Activated CD8-positive, alpha-beta memory T cell treated with anti-CD3 and anti-CD28 coated beads, Interleukin-2, amount 50 U/mL, for 24 hours (primary cell): ENCODE measurements around the gene FGD1.
A peak's percentile ranks its signal among the peaks of the same experiment; 100 is the strongest.

Experiments used
- DNase-seq: peaks from one replicate; pipeline ENCODE4 v3.0.0-alpha.2; 2020; ENCODE audit errors: extremely low read depth

FGD1 gene

DNA sequence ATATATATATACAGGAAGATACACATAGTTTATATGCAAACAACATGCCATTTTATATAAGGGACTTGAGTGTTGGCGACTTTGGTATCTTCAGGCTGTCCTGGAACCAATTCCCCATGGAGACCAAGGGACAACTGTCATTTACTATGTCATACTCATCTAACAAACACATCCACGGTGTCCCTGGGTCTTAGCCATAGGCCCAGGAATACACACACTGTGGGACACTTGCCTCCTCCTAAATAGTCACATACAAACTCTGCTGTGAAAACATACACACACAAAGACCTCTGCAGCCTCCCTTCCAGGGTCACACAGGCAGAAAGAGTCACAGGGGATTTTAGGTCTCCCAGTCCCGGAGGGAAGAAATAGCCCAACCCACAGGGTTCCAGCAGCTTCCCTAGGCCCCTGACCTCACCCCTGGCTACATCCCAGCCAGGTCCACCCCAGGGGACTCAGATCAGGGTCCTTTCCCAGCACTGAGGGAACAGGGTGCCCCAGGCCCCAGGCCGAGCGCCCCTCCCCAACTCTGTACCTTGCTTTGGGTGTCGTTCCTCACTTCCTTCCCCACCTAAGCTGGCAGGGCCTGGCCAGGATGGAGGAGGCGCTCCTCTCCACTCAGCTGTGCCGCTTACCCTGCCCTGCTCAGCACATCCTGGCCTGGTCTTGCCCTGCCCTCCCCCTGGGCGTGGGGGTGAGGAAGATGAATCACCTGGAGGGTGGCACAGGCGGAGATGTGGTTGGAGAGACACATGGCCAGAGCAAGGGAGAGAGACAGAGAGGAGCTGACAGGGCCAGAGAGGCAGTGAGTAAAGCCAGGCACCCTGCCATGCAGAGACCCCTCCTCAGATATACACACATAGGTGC lies 21.8 kb downstream of the FGD1 start:
- no peak for DNase-seq

DNA sequence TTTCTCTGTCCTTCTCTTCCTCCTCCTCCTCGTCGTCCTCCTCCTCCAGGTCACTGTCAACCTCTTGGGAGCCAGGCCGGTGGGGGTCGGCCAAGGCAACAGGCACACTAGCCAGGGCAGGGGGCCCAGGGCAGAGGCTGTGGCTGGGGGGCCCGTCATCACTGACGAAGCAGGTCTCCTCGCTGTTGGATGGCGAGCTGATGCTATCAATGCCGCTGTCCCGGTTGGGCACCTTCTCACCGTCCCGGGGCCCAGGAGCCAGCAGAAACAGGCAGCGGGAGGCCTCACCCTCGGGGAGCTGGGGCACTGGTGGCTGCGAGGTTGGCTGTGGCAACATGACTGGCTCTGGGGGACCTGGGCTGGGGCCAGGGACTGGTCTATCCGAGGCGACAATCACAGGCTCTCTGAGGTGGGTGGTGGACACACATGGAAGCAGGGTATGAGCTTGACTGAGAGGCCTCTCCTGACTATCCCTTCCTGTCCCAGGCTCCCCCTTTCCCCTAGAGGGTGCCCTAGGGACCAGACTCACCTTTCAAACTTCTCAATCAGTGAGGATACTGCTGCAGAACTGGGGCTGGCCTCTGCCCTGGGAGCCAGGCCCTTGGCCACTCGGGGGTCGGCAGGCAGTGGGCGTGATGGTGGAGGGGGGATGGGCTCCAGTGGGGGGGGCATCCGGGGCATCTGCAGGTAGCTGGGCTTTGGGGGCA lies 25.8 kb downstream of the FGD1 start:
- no peak for DNase-seq

DNA sequence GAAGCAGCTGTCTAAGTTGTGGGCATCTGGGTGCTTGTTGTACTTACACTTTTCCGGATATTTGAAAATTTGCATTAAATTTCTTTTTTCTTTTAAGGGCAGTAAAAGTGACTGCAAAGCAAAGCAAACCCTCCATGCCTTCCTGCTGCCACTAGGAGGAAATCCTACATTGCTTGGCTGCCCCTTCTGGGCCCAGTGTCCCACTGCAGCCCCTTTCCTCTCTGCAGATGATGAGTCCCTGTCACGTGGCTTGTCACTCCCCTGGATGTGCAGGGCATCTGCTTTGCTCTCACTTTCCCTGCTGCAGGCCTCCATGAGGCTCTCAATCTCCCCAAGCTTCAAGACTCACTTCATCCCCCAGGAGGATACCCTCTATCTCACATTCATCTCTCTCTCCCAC lies 43.1 kb downstream of the FGD1 start:
- no peak for DNase-seq

DNA sequence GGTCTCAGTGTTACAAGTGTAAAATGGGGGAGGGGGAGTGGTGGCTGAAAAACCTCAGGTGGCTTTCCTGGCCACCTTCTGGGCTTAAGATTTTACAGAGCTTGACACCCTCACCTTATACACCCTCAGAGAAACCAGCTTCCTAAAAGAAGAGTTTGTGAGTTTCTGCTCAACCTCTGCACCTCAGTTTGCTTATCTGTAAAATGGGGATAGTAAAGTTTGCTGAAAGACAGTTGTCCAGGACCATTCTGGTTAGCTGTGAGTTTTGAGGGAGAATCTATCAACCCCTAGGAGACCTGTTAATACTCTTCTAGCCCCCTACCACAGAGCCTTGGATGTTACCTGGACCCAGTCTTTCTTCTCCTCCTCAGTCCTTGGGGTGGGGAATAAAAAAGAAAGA lies 46.1 kb downstream of the FGD1 start:
- DNase-seq: no peak

DNA sequence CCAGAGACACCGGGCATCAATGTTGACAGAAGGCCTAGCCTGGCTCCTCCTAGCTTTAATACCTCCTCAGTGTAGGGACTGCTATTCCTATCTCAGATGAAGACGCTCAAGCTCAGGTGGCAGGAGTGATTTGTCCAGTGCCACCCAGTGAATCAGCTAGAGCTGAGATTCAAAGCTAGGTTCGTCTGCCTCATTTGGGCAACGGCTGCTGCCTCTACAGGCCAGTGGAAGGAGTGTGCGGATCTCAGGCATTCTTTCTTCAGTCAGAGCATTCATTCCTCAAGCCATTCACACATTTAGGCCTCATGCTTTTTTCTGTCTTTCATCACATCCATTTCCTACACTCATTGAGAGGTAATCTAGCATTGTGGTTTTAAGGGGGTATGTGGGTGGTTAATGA lies 48.6 kb downstream of the FGD1 start:
- DNase-seq: no peak

DNA sequence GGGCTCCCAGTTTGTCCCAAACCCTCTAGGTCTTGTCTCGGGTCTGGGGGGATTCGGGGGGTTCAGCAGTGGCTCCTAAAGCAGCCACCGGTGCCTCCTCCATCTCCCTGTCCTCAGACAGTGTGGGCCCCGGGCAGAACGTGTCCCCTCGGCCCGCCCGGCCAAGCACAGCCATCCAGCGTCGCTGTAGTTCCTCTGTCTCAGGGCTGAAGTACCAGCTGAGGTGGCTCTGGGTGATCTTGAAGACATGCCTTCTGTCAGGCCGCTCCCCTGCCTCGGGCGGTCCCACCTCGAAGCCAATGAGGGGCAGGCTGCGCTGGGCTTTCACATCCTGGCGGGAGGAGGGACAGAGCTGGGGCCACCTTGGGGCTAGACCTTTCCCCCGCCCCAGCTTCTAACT lies 50.0 kb downstream of the FGD1 start:
- no peak for DNase-seq

DNA sequence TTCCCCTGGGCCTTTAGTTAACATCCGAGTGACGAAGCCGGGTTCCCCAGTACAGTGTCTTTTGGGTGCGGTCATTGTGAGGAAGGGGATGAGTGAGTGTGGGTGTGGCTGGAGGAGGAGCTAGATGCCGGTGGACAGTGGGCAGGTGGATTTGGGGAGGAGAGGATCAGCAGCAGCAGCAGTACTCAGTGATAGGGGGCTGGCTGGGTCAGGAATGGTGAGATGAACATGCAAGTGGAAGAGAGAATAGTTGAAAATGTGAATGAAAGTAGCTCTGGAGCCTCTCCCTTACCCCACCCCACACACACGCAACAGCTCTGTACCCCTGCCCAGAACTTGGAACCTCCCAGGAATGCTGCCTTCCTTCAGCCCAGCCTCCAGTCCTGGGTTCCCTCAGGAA lies 51.3 kb downstream of the FGD1 start:
- no peak for DNase-seq

DNA sequence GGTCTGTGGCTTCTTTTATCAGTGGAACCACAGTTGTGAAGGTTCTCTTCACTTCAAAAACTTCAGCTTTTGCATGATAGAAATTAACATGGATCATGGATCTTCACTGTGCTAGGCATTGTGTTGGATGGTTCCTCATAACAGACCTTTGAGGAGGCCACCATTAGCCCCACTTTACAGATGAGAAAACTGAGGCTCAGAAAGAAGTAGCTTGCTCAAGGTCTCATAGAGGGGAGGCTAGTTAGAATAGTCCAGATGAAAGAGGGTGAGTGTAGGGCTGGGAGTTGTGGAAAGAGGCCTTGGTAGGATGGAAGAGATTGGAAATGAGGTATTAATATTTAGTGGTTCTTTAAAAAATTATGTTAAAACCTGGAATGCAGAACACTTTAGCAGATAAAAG lies 53.2 kb downstream of the FGD1 start:
- DNase-seq: no peak

DNA sequence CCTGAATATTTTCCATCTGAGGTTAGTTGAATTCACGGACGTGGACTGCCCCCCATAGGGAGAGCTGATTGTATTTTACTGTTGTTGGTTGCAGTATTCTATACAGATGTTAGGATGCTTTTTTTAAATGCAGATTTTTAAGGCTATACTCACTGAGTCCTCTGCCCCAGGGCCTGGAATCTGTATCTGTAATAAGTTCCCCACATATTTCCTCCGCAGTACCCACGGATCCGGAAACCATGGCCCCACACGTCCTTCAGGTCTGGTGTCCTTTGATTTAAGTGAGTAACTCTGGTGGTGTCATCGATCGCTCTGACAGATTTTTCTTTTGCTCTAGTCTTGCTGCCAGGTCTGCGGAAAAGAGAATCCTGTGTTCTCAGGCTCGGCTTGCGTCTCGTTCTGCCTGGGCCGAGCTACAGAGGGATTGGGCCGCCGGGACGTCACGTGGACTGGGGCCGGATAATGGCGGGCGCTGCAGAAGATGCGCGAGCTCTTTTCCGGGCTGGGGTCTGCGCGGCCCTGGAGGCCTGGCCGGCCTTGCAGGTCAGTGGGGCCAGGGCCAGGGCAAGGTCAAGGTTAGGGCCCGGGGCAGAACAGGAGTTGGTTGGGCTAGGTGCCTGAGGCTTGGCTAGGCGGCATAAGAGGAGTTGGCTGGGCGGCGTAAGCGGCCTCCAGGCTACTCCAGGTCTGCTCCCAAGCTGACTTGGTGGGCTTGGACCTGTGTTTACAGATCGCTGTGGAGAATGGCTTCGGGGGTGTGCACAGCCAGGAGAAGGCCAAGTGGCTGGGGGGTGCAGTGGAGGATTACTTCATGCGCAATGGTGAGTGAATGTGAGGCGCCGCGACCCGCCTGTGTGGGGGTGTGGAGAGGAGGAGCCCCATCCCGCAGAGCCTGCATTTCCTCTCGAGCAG lies 55.8 kb downstream of the FGD1 start, which contains the start of gene TSR2:
TSR2 (plus strand) TSS at position 445 of the 912 bp plus-strand sequence; CDS start at position 463, 18 bp downstream.
- peak; percentile 47 for DNase-seq

DNA sequence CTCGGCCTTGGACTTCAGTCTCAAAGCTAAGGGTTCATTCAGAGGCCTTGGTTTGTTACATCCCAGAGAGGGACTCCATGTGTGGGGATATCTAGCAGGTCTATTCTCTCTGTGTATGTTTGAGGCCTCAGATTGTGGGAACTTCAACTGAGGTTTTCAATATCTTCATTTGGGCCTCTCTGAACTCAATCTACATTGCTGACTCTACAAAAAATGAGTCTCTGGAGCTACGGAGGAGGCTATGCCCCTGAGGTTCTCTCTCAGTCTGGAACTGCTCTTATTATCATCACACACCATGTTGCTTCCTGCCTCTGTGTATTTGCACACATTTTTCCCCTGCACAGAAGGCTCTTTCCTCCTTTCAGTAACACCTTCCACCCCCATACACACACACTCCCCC lies 60.9 kb downstream of the FGD1 start:
- no peak for DNase-seq

DNA sequence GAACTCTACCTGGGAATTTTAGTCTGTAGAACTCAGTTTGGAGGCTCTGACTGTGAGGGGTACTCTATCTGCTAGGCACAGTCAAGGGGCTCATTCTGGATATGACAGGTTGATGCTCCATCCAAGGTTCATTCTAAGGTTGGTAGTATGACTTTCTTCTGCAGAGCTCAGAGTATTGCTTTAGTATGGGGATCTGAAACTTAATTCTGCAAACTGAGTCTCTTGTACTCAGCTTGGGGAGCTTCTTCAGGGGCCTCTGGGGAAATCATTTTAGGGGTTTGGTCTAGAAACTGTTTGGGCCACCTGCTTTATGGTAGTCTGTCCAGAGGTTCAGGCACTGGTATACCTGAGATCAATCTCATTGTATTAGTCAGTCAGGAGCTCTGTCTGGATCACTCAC lies 65.5 kb downstream of the FGD1 start:
- DNase-seq: no peak

DNA sequence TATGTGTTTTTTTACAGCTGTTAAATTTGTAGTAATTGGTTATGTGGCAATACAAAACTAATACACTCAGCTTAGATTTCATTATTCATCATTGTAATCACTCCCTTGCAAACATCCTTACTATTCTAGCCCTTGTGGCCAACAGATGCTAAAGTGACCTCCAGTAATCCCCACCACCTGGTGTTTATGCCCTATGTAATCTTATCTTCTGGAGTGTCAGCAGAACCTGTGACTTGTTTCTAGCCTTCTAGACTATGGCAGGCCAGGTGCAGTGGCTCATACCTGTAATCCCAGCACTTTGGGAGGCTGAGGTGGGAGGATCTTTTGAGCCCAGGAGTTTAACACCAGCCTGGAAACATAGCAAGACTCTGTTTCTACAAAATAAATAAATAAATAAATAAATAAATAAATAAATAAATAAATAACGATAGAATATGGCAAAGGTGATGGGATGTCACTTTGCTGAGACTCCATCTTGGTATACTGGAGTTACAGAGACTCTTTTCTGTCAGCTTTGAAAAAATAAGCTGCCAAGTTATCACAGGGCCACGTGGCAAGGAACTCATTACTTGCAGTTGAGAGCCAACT lies 68.1 kb downstream of the FGD1 start:
- no peak for DNase-seq

DNA sequence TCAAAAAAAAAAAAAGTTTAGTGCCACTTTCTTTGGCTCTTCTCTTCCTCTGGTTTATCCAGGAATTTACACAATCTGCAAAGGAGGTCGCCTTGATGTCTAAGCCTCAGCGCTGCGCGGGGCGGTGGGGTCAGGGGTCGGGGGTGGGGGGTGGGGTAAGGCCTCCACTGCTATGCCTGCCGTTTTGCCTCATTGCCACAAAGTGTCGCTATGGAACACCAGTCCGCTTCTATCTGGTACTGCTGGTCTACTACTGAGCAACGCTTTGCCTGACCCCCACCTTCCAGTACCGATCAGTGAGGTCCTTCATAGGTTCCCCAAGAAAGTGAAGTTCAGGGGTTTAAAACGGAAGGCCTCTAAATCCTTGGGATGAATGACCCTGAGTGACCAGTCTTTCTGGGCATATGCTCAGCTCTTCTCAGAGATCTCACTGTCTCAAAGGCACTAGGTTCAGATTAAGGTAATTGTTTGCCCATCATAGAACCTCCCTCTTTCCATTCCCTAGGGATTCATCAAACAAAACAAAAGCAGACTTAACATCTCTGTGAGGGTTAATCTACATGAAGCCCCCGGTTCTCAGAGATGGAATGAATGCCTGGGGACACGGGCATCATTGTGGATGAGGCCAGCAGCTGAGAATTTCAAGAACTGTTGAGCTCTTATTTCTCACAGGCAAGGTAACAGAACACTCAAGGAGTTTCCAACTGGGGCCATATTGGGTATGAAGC lies 72.7 kb downstream of the FGD1 start:
- no peak for DNase-seq

DNA sequence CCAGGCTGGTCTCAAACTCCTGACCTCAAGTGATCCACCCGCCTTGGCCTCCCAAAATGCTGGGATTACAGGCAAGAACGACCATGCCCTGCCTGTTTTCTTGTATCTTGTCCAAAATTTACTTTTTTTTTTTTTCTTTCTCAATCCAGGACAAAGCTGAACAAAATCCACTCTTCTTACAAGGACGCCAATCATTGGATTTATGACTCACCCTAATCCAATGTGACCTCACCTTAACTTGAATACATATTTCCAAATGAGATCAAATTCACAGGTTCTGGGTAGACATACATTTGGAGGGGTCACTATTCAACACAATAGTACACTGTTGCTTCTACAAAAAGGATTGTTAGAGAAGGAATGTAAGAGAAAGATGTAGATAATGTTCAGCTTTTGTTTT lies 73.9 kb downstream of the FGD1 start:
- no peak for DNase-seq

DNA sequence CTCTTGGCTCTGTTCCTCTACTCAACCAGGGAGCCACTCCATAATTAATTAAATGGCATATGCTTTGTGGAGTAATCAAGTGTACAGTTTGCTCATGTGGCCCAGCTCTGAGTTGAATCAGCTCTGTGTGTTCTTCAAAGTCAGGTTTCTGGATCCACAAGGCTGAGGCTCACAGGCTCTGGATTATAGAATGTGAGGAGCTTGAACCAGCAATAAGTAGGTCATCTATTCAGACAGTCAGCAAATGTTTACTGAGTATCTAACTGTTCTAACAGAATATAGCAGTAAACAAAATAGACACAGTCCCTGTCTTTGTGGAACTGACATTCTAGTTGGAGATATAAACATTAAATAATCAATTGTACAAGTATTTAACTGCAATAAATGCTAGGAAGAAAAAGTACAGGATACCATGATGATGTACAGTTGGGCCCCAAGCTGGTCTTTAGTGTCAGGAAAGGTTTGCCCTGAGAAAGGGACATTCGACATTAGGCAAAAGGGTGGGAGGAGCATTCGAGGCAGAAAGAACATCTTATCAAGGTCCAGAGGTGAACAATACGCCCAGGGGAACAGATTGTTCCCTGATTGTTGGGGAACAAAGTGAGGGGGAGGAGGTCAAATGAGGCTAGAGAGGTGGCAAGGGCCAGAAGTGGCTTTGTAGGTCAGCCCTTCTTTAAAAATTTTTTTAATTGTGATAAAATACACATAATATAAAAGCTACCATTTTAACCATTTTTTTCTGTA lies 76.3 kb downstream of the FGD1 start:
- no peak for DNase-seq

DNA sequence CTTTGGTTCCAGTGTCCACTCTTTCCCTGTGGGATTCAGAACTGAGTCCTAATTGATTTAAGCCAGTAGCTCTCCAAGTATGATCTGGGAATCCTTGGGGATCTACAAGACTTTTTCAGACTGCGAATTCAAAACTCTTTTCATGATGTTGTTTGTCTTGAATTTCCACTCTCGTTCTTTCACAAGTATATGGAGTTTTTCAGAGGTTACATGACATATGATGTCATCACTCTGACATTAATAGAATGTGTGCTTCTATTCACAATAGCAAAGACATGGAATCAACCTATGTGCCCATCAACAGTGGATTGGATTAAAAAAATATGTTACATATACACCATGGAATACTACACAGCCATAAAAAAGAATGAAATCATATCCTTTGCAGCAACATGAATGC lies 79.1 kb downstream of the FGD1 start:
- no peak for DNase-seq

DNA sequence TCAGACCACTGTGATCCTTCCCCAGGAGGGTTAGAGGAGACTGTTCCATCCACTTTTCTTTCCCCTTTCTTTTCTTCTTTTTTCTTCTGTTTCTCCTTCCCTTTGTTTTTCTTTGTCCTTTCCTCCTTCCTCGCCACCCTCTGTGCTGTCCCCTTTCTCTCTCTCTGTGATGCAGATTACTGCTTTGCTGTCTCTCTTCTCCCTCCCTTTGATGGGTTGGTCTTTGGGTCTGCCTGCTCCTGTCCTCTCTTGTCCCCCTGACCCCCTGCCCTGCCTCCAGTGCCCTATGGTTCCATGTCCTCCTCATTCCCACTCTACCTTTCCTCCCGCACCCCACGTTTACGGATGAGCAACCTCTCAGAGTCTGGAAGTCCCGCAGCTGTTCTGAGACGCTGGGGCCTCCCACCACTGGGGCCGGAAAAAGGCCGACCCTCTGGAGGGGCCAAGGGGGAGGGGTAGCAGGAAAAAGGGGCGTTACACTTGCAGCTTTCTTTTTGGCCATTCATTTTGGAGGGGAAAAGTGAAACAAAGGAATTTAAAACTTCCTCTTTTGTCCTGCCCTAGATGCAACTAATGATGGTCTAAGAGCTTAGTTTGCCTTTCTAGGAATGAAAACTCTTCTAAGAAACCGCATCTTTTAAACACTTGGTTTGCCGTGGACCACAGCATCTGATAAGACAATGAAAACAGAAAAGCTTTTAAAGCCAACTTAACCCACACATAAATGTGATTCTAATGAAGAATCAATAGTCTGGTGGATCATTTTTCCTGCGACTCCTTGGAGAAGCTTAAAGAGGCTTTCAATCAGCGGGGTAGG lies 80.3 kb downstream of the FGD1 start:
- DNase-seq: no peak

DNA sequence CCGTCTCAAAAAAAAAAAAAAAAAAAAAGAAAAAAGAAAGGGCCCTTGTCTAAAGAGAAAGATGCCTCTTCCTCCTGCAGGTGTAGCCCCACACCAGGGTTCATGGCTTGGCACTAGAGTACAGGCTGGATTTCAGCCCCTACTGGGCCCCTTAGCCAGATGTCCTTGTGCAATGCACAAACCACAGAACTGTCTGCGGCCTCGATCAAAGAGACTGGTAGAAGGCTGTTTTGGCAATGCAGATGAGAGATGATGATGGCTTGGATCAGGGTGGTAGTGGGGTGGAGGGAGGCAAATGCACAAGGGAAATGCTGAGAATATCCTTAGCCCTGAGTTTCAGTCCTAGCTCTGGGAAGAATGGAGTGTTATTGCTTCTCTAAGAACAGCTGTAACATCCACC lies 82.3 kb downstream of the FGD1 start:
- DNase-seq: no peak

DNA sequence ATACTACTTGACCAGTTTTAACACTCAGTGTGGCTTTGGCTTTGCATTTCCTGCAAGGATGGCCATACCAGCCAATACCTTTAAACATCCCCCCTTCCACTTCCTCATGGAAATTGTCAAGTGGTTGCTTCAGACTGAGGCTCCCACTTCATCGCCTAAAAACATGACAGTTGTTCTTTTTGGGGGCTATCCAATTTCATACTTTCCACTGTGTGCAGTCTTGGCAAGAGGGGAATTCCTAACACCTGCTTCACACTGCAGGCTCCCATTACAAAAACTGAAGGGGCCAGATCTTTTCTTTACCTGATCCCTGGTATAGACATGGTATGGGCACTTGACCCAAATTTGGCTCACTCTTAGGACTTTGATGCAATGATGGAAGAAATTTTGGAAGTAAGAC lies 84.3 kb downstream of the FGD1 start:
- no peak for DNase-seq

DNA sequence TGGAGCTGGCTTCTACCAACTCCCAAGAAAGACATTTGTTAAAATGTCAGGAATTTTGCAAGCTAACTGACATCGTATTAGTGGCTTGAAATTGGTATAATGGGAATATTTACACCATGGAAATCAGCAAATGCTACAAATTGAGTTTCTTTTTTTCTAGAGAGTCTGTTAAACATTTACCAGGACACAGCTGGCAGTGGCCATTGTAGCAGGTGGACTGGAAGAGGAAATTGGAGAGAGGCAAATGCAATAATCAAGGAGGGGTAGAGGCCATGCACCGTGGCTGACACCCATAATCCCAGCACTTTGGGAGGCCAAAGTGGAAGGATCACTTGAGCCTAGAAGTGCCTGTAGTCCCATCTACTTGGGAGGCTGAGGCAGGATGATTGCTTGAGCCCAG lies 88.8 kb downstream of the FGD1 start:
- no peak for DNase-seq
